ENCODE data around the gene REPIN1.

Gene REPIN1

GRCh38 chr7:150398108-150398964 lies 29.7 kb downstream of the REPIN1 start:
- DNase-seq = no peak

GRCh38 chr7:150398965-150399320 lies 30.3 kb downstream of the REPIN1 start:
- no peak for DNase-seq

GRCh38 chr7:150399421-150400007 lies 30.9 kb downstream of the REPIN1 start:
- no peak for DNase-seq

GRCh38 chr7:150400008-150400787 lies 31.6 kb downstream of the REPIN1 start:
- DNase-seq = no peak

GRCh38 chr7:150400788-150401423 lies 32.3 kb downstream of the REPIN1 start:
- no peak for DNase-seq

GRCh38 chr7:150401424-150401790 lies 32.8 kb downstream of the REPIN1 start:
- DNase-seq = no peak

GRCh38 chr7:150401861-150402631 lies 33.4 kb downstream of the REPIN1 start:
- no peak for DNase-seq

GRCh38 chr7:150402671-150403321 lies 34.2 kb downstream of the REPIN1 start:
- DNase-seq = no peak

GRCh38 chr7:150403376-150404171 lies 35.0 kb downstream of the REPIN1 start:
- no peak for DNase-seq

GRCh38 chr7:150404172-150404804 lies 35.7 kb downstream of the REPIN1 start:
- DNase-seq = no peak

- peak; percentile 78 for DNase-seq
Observed at GRCh38 chr7:150404805-150405583, 36.4 kb downstream of the REPIN1 start.

GRCh38 chr7:150405584-150406311 lies 37.1 kb downstream of the REPIN1 start:
- peak; percentile 52 for DNase-seq

- no peak for DNase-seq
Observed at GRCh38 chr7:150406312-150406566, 37.6 kb downstream of the REPIN1 start.

- peak; percentile 47 for DNase-seq
Observed at GRCh38 chr7:150406567-150407421, 38.2 kb downstream of the REPIN1 start.

- no peak for DNase-seq
Observed at GRCh38 chr7:150407588-150408392, 39.2 kb downstream of the REPIN1 start.

GRCh38 chr7:150408393-150409299 lies 40.0 kb downstream of the REPIN1 start:
- DNase-seq = no peak
